SK-N-SH (cell line): ENCODE data around the gene TRAPPC6A.

Experiments
- EP300 ChIP-seq, 2 experiments: IDR thresholded peaks; 2 replicates each; pipeline versions ENCODE4 v1.4.0 to v1.6.1; 2012; ENCODE audit warnings: borderline replicate concordance in 1 of 2, low read depth in 1 of 2, low read length in 1 of 2
- EZH2phosphoT487 ChIP-seq: fragments of 200-600 bp; sonication (generic); IDR thresholded peaks from 2 replicates; pipeline ENCODE4 v1.6.1; 2017; ENCODE audit warnings: low read depth, mixed run types, mild to moderate bottlenecking, antibody characterized with exemption, moderate library complexity, borderline replicate concordance
- GATA2 ChIP-seq: sonication (generic); formaldehyde crosslinking; IDR thresholded peaks from 2 replicates; pipeline ENCODE4 v1.5.0; 2020; ENCODE audit warnings: mild to moderate bottlenecking, missing genetic modification reagents
- MEF2A ChIP-seq: IDR thresholded peaks from 2 replicates; pipeline ENCODE4 v1.4.0; 2012; ENCODE audit warnings: low read depth, borderline replicate concordance
- POLR2AphosphoS5 ChIP-seq: IDR thresholded peaks from 2 replicates; pipeline ENCODE4 v1.6.1; 2012; ENCODE audit warnings: low read depth, low read length
- RAD21 ChIP-seq: IDR thresholded peaks from 2 replicates; pipeline ENCODE4 v1.6.1; 2012; ENCODE audit warnings: mild to moderate bottlenecking, low read length
- RCOR1 ChIP-seq: fragments of 150-350 bp; IDR thresholded peaks from 2 replicates; pipeline ENCODE4 v1.6.1; 2017; ENCODE audit warnings: antibody characterized with exemption, low read length
- RFX5 ChIP-seq: IDR thresholded peaks from 2 replicates; pipeline ENCODE4 v1.6.1; 2012; ENCODE audit warnings: mild to moderate bottlenecking, improper control_type of control experiment, low read length
- RXRA ChIP-seq: IDR thresholded peaks from 2 replicates; pipeline ENCODE4 v1.4.0; 2012; ENCODE audit warnings: low read depth, mild to moderate bottlenecking, borderline replicate concordance
- TEAD4 ChIP-seq: IDR thresholded peaks from 2 replicates; pipeline ENCODE4 v1.4.0; 2012; ENCODE audit warnings: mild to moderate bottlenecking, borderline replicate concordance; ENCODE audit not compliant: insufficient read depth
- YY1 ChIP-seq: IDR thresholded peaks from 2 replicates; pipeline ENCODE4 v1.4.0; 2012; ENCODE audit warnings: low read depth, mild to moderate bottlenecking
- TF ChIP-seq, protein P1 (sequence below): fragments of 200-600 bp; sonication (generic); IDR thresholded peaks from 2 replicates; pipeline ENCODE4 v1.6.1; 2017; ENCODE audit warnings: antibody characterized with exemption, mild to moderate bottlenecking, moderate library complexity
- TF ChIP-seq, protein P2 (sequence below): IDR thresholded peaks from 2 replicates; pipeline ENCODE4 v1.4.0; 2012; ENCODE audit warnings: low read depth
- TF ChIP-seq, protein P3 (sequence below): fragments of 150-350 bp; IDR thresholded peaks from 2 replicates; pipeline ENCODE4 v1.6.1; 2017; ENCODE audit warnings: antibody characterized with exemption, low read length, low read depth, borderline replicate concordance

DNA sequence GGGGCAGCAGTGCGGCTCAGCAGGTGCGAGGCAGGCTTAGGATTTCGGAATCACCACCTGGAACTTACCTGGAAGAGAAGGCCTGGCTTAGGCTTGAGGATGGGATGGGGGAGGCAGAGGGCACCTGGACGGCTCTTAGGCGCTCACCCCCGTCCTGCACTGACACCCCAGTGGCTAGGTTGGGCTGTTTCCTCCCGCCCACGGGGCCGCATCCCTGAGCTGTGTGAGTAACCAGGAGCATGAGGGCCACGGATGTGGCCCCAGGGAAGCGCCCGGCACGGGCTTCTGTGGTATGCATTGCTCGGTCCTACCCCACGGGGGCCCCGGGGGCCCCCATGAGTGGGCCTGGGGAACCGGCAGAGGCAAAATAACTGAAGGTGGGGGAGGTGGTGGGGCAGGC lies 14.9 kb downstream of the TRAPPC6A start:
- TF ChIP-seq, protein P1, sequence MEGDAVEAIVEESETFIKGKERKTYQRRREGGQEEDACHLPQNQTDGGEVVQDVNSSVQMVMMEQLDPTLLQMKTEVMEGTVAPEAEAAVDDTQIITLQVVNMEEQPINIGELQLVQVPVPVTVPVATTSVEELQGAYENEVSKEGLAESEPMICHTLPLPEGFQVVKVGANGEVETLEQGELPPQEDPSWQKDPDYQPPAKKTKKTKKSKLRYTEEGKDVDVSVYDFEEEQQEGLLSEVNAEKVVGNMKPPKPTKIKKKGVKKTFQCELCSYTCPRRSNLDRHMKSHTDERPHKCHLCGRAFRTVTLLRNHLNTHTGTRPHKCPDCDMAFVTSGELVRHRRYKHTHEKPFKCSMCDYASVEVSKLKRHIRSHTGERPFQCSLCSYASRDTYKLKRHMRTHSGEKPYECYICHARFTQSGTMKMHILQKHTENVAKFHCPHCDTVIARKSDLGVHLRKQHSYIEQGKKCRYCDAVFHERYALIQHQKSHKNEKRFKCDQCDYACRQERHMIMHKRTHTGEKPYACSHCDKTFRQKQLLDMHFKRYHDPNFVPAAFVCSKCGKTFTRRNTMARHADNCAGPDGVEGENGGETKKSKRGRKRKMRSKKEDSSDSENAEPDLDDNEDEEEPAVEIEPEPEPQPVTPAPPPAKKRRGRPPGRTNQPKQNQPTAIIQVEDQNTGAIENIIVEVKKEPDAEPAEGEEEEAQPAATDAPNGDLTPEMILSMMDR: no peak
- TF ChIP-seq RCOR1: no peak
- no peak for TF ChIP-seq RAD21
- TF ChIP-seq RFX5: no peak
- no peak for TF ChIP-seq EP300 (IDR thresholded peaks at IDR 0.05; ENCODE audit: borderline replicate concordance in 1 of 2, low read depth in 1 of 2, low read length in 1 of 2)
- TF ChIP-seq, protein P2, sequence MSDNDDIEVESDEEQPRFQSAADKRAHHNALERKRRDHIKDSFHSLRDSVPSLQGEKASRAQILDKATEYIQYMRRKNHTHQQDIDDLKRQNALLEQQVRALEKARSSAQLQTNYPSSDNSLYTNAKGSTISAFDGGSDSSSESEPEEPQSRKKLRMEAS: no peak
- TF ChIP-seq YY1: no peak
- TF ChIP-seq, protein P3, sequence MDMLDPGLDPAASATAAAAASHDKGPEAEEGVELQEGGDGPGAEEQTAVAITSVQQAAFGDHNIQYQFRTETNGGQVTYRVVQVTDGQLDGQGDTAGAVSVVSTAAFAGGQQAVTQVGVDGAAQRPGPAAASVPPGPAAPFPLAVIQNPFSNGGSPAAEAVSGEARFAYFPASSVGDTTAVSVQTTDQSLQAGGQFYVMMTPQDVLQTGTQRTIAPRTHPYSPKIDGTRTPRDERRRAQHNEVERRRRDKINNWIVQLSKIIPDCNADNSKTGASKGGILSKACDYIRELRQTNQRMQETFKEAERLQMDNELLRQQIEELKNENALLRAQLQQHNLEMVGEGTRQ: no peak
- no peak for TF ChIP-seq GATA2 (CRISPR knock-in tag)
- no peak for TF ChIP-seq TEAD4
- TF ChIP-seq MEF2A: no peak
- TF ChIP-seq EZH2phosphoT487: no peak
- no peak for TF ChIP-seq POLR2AphosphoS5
- TF ChIP-seq RXRA: no peak
